HepG2 (cell line): ENCODE measurements around the gene FHL1. TPM values are rescaled to one million over a fixed set of nuclear protein-coding genes. Genes with fewer than 3 reads are reported as not detected.

ENCODE experiments used
- ATAC-seq: fragments of 200-7000 bp; cut with Tn5 transposase; 3 replicates; pipeline ENCODE4 v1.9.1; 2020; ENCODE audit warnings: mild to moderate bottlenecking, moderate library complexity
- BruUV-seq: library from RNA; stranded (reverse); fragments of 400-500 nt; replicated peaks from 2 replicates; lab custom pipeline; 2021; lab: Mats Ljungman, UMichigan
- CTCF ChIA-PET: fragments of 300-600 bp; formaldehyde crosslinking; extraction: SDS; loops from one replicate; lab custom pipeline; 2021; ENCODE audit warnings: low total read pairs, inconsistent platforms, low intra/inter-chr PET ratio; lab: Yijun Ruan, JAX
- POLR2A ChIA-PET: fragments of 350-600 bp; sonication (Branson Sonifier 250); formaldehyde crosslinking; loops from one replicate; lab custom pipeline; 2020; ENCODE audit warnings: antibody characterized with exemption, inconsistent platforms; lab: Yijun Ruan, JAX
- DNase-seq: peaks from one replicate; pipeline ENCODE4 v3.0.0-alpha.2; 2015; ENCODE audit warnings: low spot score
- FAIRE-seq: peaks from 3 replicates; lab custom pipeline; 2011; peaks lifted over from hg19 to GRCh38; lab: Jason Lieb, UNC
- H2AFZ ChIP-seq: one replicate; pipeline ENCODE4 v1.6.1; 2011; ENCODE audit warnings: low read length, inconsistent platforms
- H3K27ac ChIP-seq: fragments of 300-600 bp; 3 replicates; pipeline ENCODE4 v1.8.0; 2011; ENCODE audit warnings: mixed run types, mild to moderate bottlenecking, mixed read lengths, low read length, inconsistent platforms; ENCODE audit not compliant: insufficient read depth; ENCODE audit errors: extremely low read length
- H3K27me3 ChIP-seq, 2 experiments: fragments of 200-600 bp in 1 of 2; 2 replicates in 1 of 2; 3 replicates in 1 of 2; pipeline versions ENCODE4 v1.6.0 to v1.8.0; 2011; ENCODE audit warnings: low read length in 2 of 2, mild to moderate bottlenecking in 2 of 2, moderate library complexity in 2 of 2, inconsistent platforms in 1 of 2; ENCODE audit not compliant: insufficient read depth in 2 of 2, control insufficient read depth in 1 of 2
- H3K36me3 ChIP-seq, 2 experiments: fragments of 200-600 bp in 1 of 2; replicated peaks in 1 of 2; 2 replicates in 1 of 2; 3 replicates in 1 of 2; pipeline versions ENCODE4 v1.5.1 to v1.8.0; 2011; ENCODE audit warnings: low read length in 2 of 2, inconsistent platforms in 1 of 2; ENCODE audit not compliant: insufficient read depth in 2 of 2, control insufficient read depth in 1 of 2
- H3K4me1 ChIP-seq: 2 replicates; pipeline ENCODE4 v1.5.1; 2012; ENCODE audit warnings: low read length, inconsistent platforms; ENCODE audit not compliant: insufficient read depth
- H3K4me2 ChIP-seq: 2 replicates; pipeline ENCODE4 v1.6.0; 2011; ENCODE audit warnings: low read depth, low read length, inconsistent platforms
- H3K4me3 ChIP-seq, 3 experiments: fragments of 200-600 bp in 1 of 3; sonication (generic), shearing (Covaris generic) in 1 of 3; replicated peaks in 1 of 3; 2 replicates each; pipeline ENCODE4 v1.5.1; 2011 to 2016; ENCODE audit warnings: low read length in 3 of 3, inconsistent platforms in 2 of 3, low read depth in 2 of 3, mild to moderate bottlenecking in 2 of 3, control low read depth in 1 of 3, mixed read lengths in 1 of 3; ENCODE audit not compliant: insufficient read depth in 1 of 3
- H3K79me2 ChIP-seq: one replicate; pipeline ENCODE4 v1.6.1; 2011; ENCODE audit warnings: low read length, inconsistent platforms; ENCODE audit not compliant: insufficient read depth
- H3K9ac ChIP-seq: 2 replicates; pipeline ENCODE4 v1.6.0; 2011; ENCODE audit warnings: mild to moderate bottlenecking, low read depth, low read length, inconsistent platforms; ENCODE audit not compliant: insufficient read depth
- H3K9me3 ChIP-seq: 2 replicates; pipeline ENCODE4 v1.5.1; 2012; ENCODE audit warnings: mild to moderate bottlenecking, low read length
- H4K20me1 ChIP-seq: 2 replicates; pipeline ENCODE4 v1.6.0; 2011; ENCODE audit warnings: inconsistent platforms, mild to moderate bottlenecking, low read length, moderate library complexity; ENCODE audit not compliant: insufficient read depth
- E2F2 ChIP-seq: sonication (generic); formaldehyde crosslinking; IDR thresholded peaks from 2 replicates; pipeline ENCODE4 v1.4.0; 2020; ENCODE audit warnings: missing genetic modification reagents, borderline replicate concordance
- JUN ChIP-seq: sonication (generic); formaldehyde crosslinking; IDR thresholded peaks from 2 replicates; pipeline ENCODE4 v1.4.0; 2020; ENCODE audit warnings: mild to moderate bottlenecking, missing genetic modification reagents
- MAFG ChIP-seq: sonication (generic); formaldehyde crosslinking; IDR thresholded peaks from 2 replicates; pipeline ENCODE4 v1.5.1; 2020; ENCODE audit warnings: mild to moderate bottlenecking, missing genetic modification reagents
- MIER2 ChIP-seq: IDR thresholded peaks from 2 replicates; pipeline ENCODE4 v1.6.1; 2016; ENCODE audit warnings: missing biosample characterization, missing genetic modification reagents
- ONECUT2 ChIP-seq: sonication (generic); formaldehyde crosslinking; IDR thresholded peaks from 2 replicates; pipeline ENCODE4 v1.4.0; 2020; ENCODE audit warnings: missing genetic modification reagents
- SNAI1 ChIP-seq: sonication (generic); formaldehyde crosslinking; IDR thresholded peaks from 2 replicates; pipeline ENCODE4 v1.5.0; 2020; ENCODE audit warnings: mild to moderate bottlenecking, missing genetic modification reagents, borderline replicate concordance
- ZC3H13 ChIP-seq: sonication (generic); formaldehyde crosslinking; IDR thresholded peaks from 2 replicates; pipeline ENCODE4 v1.8.1; 2023; ENCODE audit warnings: mild to moderate bottlenecking, missing genetic modification reagents, moderate library complexity
- ZNF142 ChIP-seq: sonication (generic); formaldehyde crosslinking; IDR thresholded peaks from 2 replicates; pipeline ENCODE4 v1.4.0; 2020; ENCODE audit warnings: missing genetic modification reagents
- ZNF781 ChIP-seq: sonication (generic); formaldehyde crosslinking; IDR thresholded peaks from 2 replicates; pipeline ENCODE4 v1.5.1; 2020; ENCODE audit warnings: borderline replicate concordance, mild to moderate bottlenecking, missing genetic modification reagents; ENCODE audit errors: not compliant biosample characterization
- ZNF782 ChIP-seq: sonication (generic); formaldehyde crosslinking; IDR thresholded peaks from 2 replicates; pipeline ENCODE4 v1.4.0; 2020; ENCODE audit warnings: missing genetic modification reagents, mild to moderate bottlenecking, borderline replicate concordance
- WGBS: methylation state at CpG from one replicate; pipeline ENCODE4 v1.1.6; 2017; ENCODE audit warnings: low lambda C conversion rate; 5-methylcytosine and 5-hydroxymethylcytosine counted together
- in situ Hi-C: cut with HindIII; loops from 2 replicates; pipeline ENCODE4 v1.10.0; 2017; ENCODE audit warnings: low pct_unique_long_range_greater_than_20kb; ENCODE audit not compliant: extremely low pct_ligation_motif_present
- intact Hi-C: fragments of 100-400 bp; cut with micrococcal nuclease; formaldehyde crosslinking; loops from one replicate; pipeline ENCODE4 v1.10.0; 2022; ENCODE audit not compliant: unreplicated experiment
- polyA plus RNA-seq, 8 experiments: library from polyadenylated mRNA; depleted of rRNA in 3 of 8; stranded (reverse) in 7 of 8; unstranded in 1 of 8; fragments of >200 nt; fragmentation: Illumina TruSeq in 4 of 8; extraction: Trizol in 4 of 8; gene quantifications; 2 replicates each; pipeline versions ENCODE4 v1.2.1 to v1.2.3, GENCODE V29; 2011 to 2016; ENCODE audit warnings: low read depth in 4 of 8, missing spikeins in 1 of 8, mixed read lengths in 1 of 8; ENCODE audit not compliant: insufficient read depth in 1 of 8
- total RNA-seq, 5 experiments: library from RNA; depleted of rRNA; stranded (reverse); fragments of >200 nt; fragmentation: Illumina TruSeq; extraction: Trizol; gene quantifications; 2 replicates each; pipeline ENCODE4 v1.2.3, GENCODE V29; 2016; ENCODE audit warnings: low read depth in 1 of 5
- TF ChIP-seq, protein P1 (sequence below): sonication (generic); formaldehyde crosslinking; IDR thresholded peaks from 2 replicates; pipeline ENCODE4 v1.8.1; 2022; ENCODE audit warnings: mild to moderate bottlenecking, missing genetic modification reagents

The FHL1 gene
- total and polyA plus RNA-seq, 2 of the 13 experiments (the other 11 are each of a cell fraction or from before 2014, with no cell fraction given): 0.33 TPM; not detected in 1

DNA sequence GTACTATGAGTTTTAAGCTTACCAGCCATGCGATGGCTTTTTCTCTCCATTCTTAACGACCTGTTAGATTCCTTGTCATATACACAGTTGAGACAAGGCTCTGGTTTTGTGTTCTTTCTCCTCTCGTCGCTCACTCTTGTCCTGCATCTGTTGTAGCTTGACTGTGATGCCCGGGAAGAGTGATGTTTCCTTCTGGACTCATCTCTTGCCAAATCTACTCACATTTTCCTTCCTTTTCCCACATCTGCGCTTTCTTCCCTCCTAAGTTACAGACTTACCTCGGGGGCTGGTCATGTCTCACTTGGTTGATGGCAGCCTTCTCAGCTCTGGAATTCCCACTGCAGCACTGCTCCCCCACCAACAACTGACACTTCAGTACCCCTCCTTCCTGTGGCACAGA, 108.7 kb downstream of the FHL1 start:
- Histone ChIP-seq H3K27me3 (no peaks in the 10 kb centered on the region), H3K79me2 (no peaks in the 10 kb centered on the region), H3K27ac (no peak overlapping the region), H4K20me1 (no peaks in the 10 kb centered on the region), H3K36me3 (no peaks in the 10 kb centered on the region), H3K4me1 (no peaks in the 10 kb centered on the region), H2AFZ (no peak overlapping the region), H3K4me2 (no peak overlapping the region), H3K9ac (no peak overlapping the region), H3K4me3 (no peak overlapping the region)
- no TSS peak for BruUV-seq
- ChIA-PET CTCF (no interaction called here), POLR2A (no interaction called here)
- no peak for ATAC-seq
- in situ Hi-C loops (no loop called here), intact Hi-C loops (no loop called here)
- DNase-seq: no peak
- TF ChIP-seq JUN (no peak), ONECUT2 (CRISPR knock-in tag) (no peak), ZC3H13 (no peak), SNAI1 (no peak), E2F2 (CRISPR knock-in tag) (no peak)
- TF ChIP-seq, protein P1, sequence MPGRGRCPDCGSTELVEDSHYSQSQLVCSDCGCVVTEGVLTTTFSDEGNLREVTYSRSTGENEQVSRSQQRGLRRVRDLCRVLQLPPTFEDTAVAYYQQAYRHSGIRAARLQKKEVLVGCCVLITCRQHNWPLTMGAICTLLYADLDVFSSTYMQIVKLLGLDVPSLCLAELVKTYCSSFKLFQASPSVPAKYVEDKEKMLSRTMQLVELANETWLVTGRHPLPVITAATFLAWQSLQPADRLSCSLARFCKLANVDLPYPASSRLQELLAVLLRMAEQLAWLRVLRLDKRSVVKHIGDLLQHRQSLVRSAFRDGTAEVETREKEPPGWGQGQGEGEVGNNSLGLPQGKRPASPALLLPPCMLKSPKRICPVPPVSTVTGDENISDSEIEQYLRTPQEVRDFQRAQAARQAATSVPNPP (CRISPR knock-in tag): no peak
- TF ChIP-seq, all 625 proteins: peak for 0
- 26% methylated on average over 7 of the region's 7 CpGs for WGBS
- H3K9me3 ChIP-seq: no peaks in the 10 kb centered on the region
- no peak for FAIRE-seq

GRCh38 chrX:136258951-136259350, 111.6 kb downstream of the FHL1 start:
- WGBS: 0% methylated on average over 1 of the region's 1 CpG
- TF ChIP-seq MAFG (CRISPR knock-in tag): no peak
- no peak for TF ChIP-seq MIER2
- no peak for TF ChIP-seq ZNF782 (CRISPR knock-in tag)
- TF ChIP-seq ZNF781 (CRISPR knock-in tag): no peak
- no peak for TF ChIP-seq ZNF142 (CRISPR knock-in tag)

More at GRCh38 chrX:136258951-136259350, 111.6 kb downstream of the FHL1 start:
- H3K27ac ChIP-seq: no peak overlapping the region
- FAIRE-seq: no peak
- ChIA-PET POLR2A (no interaction called here), CTCF (no interaction called here)
- no peak for ATAC-seq
- in situ Hi-C loops (no loop called here), intact Hi-C loops (no loop called here)
- DNase-seq: no peak
- H3K9ac ChIP-seq: no peak overlapping the region
- no peaks in the 10 kb centered on the region for H3K9me3 ChIP-seq
- H3K36me3 ChIP-seq: no peaks in the 10 kb centered on the region
- H3K4me3 ChIP-seq: no peak overlapping the region
- H3K27me3 ChIP-seq: no peaks in the 10 kb centered on the region
- no peak overlapping the region for H2AFZ ChIP-seq
- no TSS peak for BruUV-seq
- no peaks in the 10 kb centered on the region for H4K20me1 ChIP-seq
- no peaks in the 10 kb centered on the region for H3K4me1 ChIP-seq
- no peaks in the 10 kb centered on the region for H3K79me2 ChIP-seq
- no peak overlapping the region for H3K4me2 ChIP-seq
